HepG2 (cell line): Measurements from ENCODE around the gene CSNK1G1. TPM values are rescaled to one million over a fixed set of nuclear protein-coding genes. Genes with fewer than 3 reads are reported as not detected.
A peak's percentile ranks its signal among the peaks of the same experiment; 100 is the strongest.

Experiments
- ATAC-seq: fragments of 200-7000 bp; cut with Tn5 transposase; 3 replicates; pipeline ENCODE4 v1.9.1; 2020; ENCODE audit warnings: mild to moderate bottlenecking, moderate library complexity
- BruUV-seq: library from RNA; stranded (reverse); fragments of 400-500 nt; replicated peaks from 2 replicates; lab custom pipeline; 2021; lab: Mats Ljungman, UMichigan
- CTCF ChIA-PET: fragments of 300-600 bp; formaldehyde crosslinking; extraction: SDS; loops from one replicate; lab custom pipeline; 2021; ENCODE audit warnings: low total read pairs, inconsistent platforms, low intra/inter-chr PET ratio; lab: Yijun Ruan, JAX
- POLR2A ChIA-PET: fragments of 350-600 bp; sonication (Branson Sonifier 250); formaldehyde crosslinking; loops from one replicate; lab custom pipeline; 2020; ENCODE audit warnings: antibody characterized with exemption, inconsistent platforms; lab: Yijun Ruan, JAX
- DNase-seq: peaks from one replicate; pipeline ENCODE4 v3.0.0-alpha.2; 2015; ENCODE audit warnings: low spot score
- FAIRE-seq: peaks from 3 replicates; lab custom pipeline; 2011; peaks lifted over from hg19 to GRCh38; lab: Jason Lieb, UNC
- H2AFZ ChIP-seq: one replicate; pipeline ENCODE4 v1.6.1; 2011; ENCODE audit warnings: low read length, inconsistent platforms
- H3K27ac ChIP-seq: fragments of 300-600 bp; 3 replicates; pipeline ENCODE4 v1.8.0; 2011; ENCODE audit warnings: mixed run types, mild to moderate bottlenecking, mixed read lengths, low read length, inconsistent platforms; ENCODE audit not compliant: insufficient read depth; ENCODE audit errors: extremely low read length
- H3K27me3 ChIP-seq, 2 experiments: fragments of 200-600 bp in 1 of 2; 2 replicates in 1 of 2; 3 replicates in 1 of 2; pipeline versions ENCODE4 v1.6.0 to v1.8.0; 2011; ENCODE audit warnings: low read length in 2 of 2, mild to moderate bottlenecking in 2 of 2, moderate library complexity in 2 of 2, inconsistent platforms in 1 of 2; ENCODE audit not compliant: insufficient read depth in 2 of 2, control insufficient read depth in 1 of 2
- H3K36me3 ChIP-seq, 2 experiments: fragments of 200-600 bp in 1 of 2; replicated peaks in 1 of 2; 2 replicates in 1 of 2; 3 replicates in 1 of 2; pipeline versions ENCODE4 v1.5.1 to v1.8.0; 2011; ENCODE audit warnings: low read length in 2 of 2, inconsistent platforms in 1 of 2; ENCODE audit not compliant: insufficient read depth in 2 of 2, control insufficient read depth in 1 of 2
- H3K4me1 ChIP-seq: 2 replicates; pipeline ENCODE4 v1.5.1; 2012; ENCODE audit warnings: low read length, inconsistent platforms; ENCODE audit not compliant: insufficient read depth
- H3K4me2 ChIP-seq: 2 replicates; pipeline ENCODE4 v1.6.0; 2011; ENCODE audit warnings: low read depth, low read length, inconsistent platforms
- H3K4me3 ChIP-seq, 3 experiments: fragments of 200-600 bp in 1 of 3; sonication (generic), shearing (Covaris generic) in 1 of 3; replicated peaks in 1 of 3; 2 replicates each; pipeline ENCODE4 v1.5.1; 2011 to 2016; ENCODE audit warnings: low read length in 3 of 3, inconsistent platforms in 2 of 3, low read depth in 2 of 3, mild to moderate bottlenecking in 2 of 3, control low read depth in 1 of 3, mixed read lengths in 1 of 3; ENCODE audit not compliant: insufficient read depth in 1 of 3
- H3K79me2 ChIP-seq: one replicate; pipeline ENCODE4 v1.6.1; 2011; ENCODE audit warnings: low read length, inconsistent platforms; ENCODE audit not compliant: insufficient read depth
- H3K9ac ChIP-seq: 2 replicates; pipeline ENCODE4 v1.6.0; 2011; ENCODE audit warnings: mild to moderate bottlenecking, low read depth, low read length, inconsistent platforms; ENCODE audit not compliant: insufficient read depth
- H3K9me3 ChIP-seq: 2 replicates; pipeline ENCODE4 v1.5.1; 2012; ENCODE audit warnings: mild to moderate bottlenecking, low read length
- H4K20me1 ChIP-seq: 2 replicates; pipeline ENCODE4 v1.6.0; 2011; ENCODE audit warnings: inconsistent platforms, mild to moderate bottlenecking, low read length, moderate library complexity; ENCODE audit not compliant: insufficient read depth
- FOSL2 ChIP-seq: sonication (generic); formaldehyde crosslinking; IDR thresholded peaks from 2 replicates; pipeline ENCODE4 v1.4.0; 2020; ENCODE audit warnings: missing genetic modification reagents
- JDP2 ChIP-seq: sonication (generic); formaldehyde crosslinking; IDR thresholded peaks from 2 replicates; pipeline ENCODE4 v1.8.1; 2022; ENCODE audit warnings: missing genetic modification reagents, borderline replicate concordance
- MYC ChIP-seq: sonication (generic); formaldehyde crosslinking; IDR thresholded peaks from 2 replicates; pipeline ENCODE4 v1.9.0; 2021; ENCODE audit warnings: missing genetic modification reagents, borderline replicate concordance
- RBFOX2 ChIP-seq: fragments of 200-400 bp; formaldehyde crosslinking; IDR thresholded peaks from 2 replicates; pipeline ENCODE4 v1.6.1; 2017; ENCODE audit warnings: low read depth, mild to moderate bottlenecking, low read length
- RBM39 ChIP-seq: fragments of 200-400 bp; formaldehyde crosslinking; IDR thresholded peaks from one replicate; pipeline ENCODE4 v1.6.1; 2018; ENCODE audit warnings: antibody characterized with exemption, mild to moderate bottlenecking, low read depth, low read length; ENCODE audit not compliant: poor library complexity, severe bottlenecking
- SAP130 ChIP-seq: IDR thresholded peaks from 2 replicates; pipeline ENCODE4 v1.6.1; 2016; ENCODE audit warnings: low read depth
- SKIL ChIP-seq: sonication (generic); formaldehyde crosslinking; IDR thresholded peaks from 2 replicates; pipeline ENCODE4 v1.8.0; 2022; ENCODE audit warnings: missing genetic modification reagents, mild to moderate bottlenecking, moderate library complexity, borderline replicate concordance
- SMARCE1 ChIP-seq: fragments of 450-650 bp; IDR thresholded peaks from 2 replicates; pipeline ENCODE4 v1.6.1; 2017; ENCODE audit warnings: borderline replicate concordance
- SMC3 ChIP-seq: IDR thresholded peaks from 2 replicates; pipeline ENCODE4 v1.6.1; 2011; ENCODE audit warnings: low read length, improper control_type of control experiment
- THAP9 ChIP-seq: sonication (generic); formaldehyde crosslinking; IDR thresholded peaks from 2 replicates; pipeline ENCODE4; 2020; ENCODE audit warnings: missing genetic modification reagents, mild to moderate bottlenecking, borderline replicate concordance
- XBP1 ChIP-seq: sonication (generic); formaldehyde crosslinking; IDR thresholded peaks from 2 replicates; pipeline ENCODE4 v1.5.0; 2020; ENCODE audit warnings: missing genetic modification reagents
- ZFP36 ChIP-seq: fragments of 150-350 bp; IDR thresholded peaks from 2 replicates; pipeline ENCODE4 v1.6.1; 2018; ENCODE audit warnings: borderline replicate concordance, low read length, low read depth; ENCODE audit not compliant: partially characterized antibody
- ZNF383 ChIP-seq: sonication (generic); formaldehyde crosslinking; IDR thresholded peaks from 2 replicates; pipeline ENCODE4 v1.4.0; 2020; ENCODE audit warnings: missing genetic modification reagents, mild to moderate bottlenecking, borderline replicate concordance
- ZNF562 ChIP-seq: sonication (generic); formaldehyde crosslinking; IDR thresholded peaks from 2 replicates; pipeline ENCODE4 v1.8.0; 2022; ENCODE audit warnings: missing genetic modification reagents, borderline replicate concordance
- WGBS: methylation state at CpG from one replicate; pipeline ENCODE4 v1.1.6; 2017; ENCODE audit warnings: low lambda C conversion rate; 5-methylcytosine and 5-hydroxymethylcytosine counted together
- in situ Hi-C: cut with HindIII; loops from 2 replicates; pipeline ENCODE4 v1.10.0; 2017; ENCODE audit warnings: low pct_unique_long_range_greater_than_20kb; ENCODE audit not compliant: extremely low pct_ligation_motif_present
- intact Hi-C: fragments of 100-400 bp; cut with micrococcal nuclease; formaldehyde crosslinking; loops from one replicate; pipeline ENCODE4 v1.10.0; 2022; ENCODE audit not compliant: unreplicated experiment
- polyA plus RNA-seq, 8 experiments: library from polyadenylated mRNA; depleted of rRNA in 3 of 8; stranded (reverse) in 7 of 8; unstranded in 1 of 8; fragments of >200 nt; fragmentation: Illumina TruSeq in 4 of 8; extraction: Trizol in 4 of 8; gene quantifications; 2 replicates each; pipeline versions ENCODE4 v1.2.1 to v1.2.3, GENCODE V29; 2011 to 2016; ENCODE audit warnings: low read depth in 4 of 8, missing spikeins in 1 of 8, mixed read lengths in 1 of 8; ENCODE audit not compliant: insufficient read depth in 1 of 8
- total RNA-seq, 5 experiments: library from RNA; depleted of rRNA; stranded (reverse); fragments of >200 nt; fragmentation: Illumina TruSeq; extraction: Trizol; gene quantifications; 2 replicates each; pipeline ENCODE4 v1.2.3, GENCODE V29; 2016; ENCODE audit warnings: low read depth in 1 of 5

The CSNK1G1 gene
- total and polyA plus RNA-seq, 2 of the 13 experiments (the other 11 are each of a cell fraction or from before 2014, with no cell fraction given) = 8.5 to 12.6 TPM

- TF ChIP-seq SMARCE1 (no peak), RBFOX2 (peak; percentile 17; the same call in 1 of the 2 replicates), XBP1 (CRISPR knock-in tag) (no peak)
- TF ChIP-seq, all 625 proteins: peak for 7
These were observed 199.9 kb downstream of the CSNK1G1 start (continued) for GRCh38 chr15:64155802-64156651.

GRCh38 chr15:64153480-64154367 is 202.2 kb downstream of the CSNK1G1 start:
- Histone ChIP-seq H3K27ac (peak overlapping the region; percentile 35), H3K4me1 (peaks cover 43% of the 10 kb centered on the region), H3K36me3 (peaks cover 23 to 31% of the 10 kb centered on the region in 2 experiments), H3K9me3 (no peaks in the 10 kb centered on the region), H4K20me1 (peaks cover 33% of the 10 kb centered on the region), H3K27me3 (no peaks in the 10 kb centered on the region), H3K4me3 (no peak overlapping the region), H3K9ac (no peak overlapping the region), H3K4me2 (peak overlapping the region; percentile 21), H2AFZ (no peak overlapping the region), H3K79me2 (peaks cover 3% of the 10 kb centered on the region)
- intact Hi-C loops (loop anchor here (2.0 kb wide), 1 partner anchor 57 kb away; no protein-coding TSS in a partner anchor), in situ Hi-C loops (loop anchor here (5.0 kb wide), 1 partner anchor 56 kb away; the partner anchor contains the start of gene SNX1)
- FAIRE-seq (peak; percentile 42), DNase-seq (peak; percentile 77), ATAC-seq (peak; percentile 73)
- 35% methylated on average over 11 of the region's 12 CpGs for WGBS
- BruUV-seq = no TSS peak
- POLR2A ChIA-PET = interaction anchor here (2.0 to 4.1 kb wide), 3 partner anchors 9 to 82 kb away, joined by 7 to 52 read pairs (median 14); partner anchors contain the start of genes CIAO2A and PPIB
- CTCF ChIA-PET = interaction anchor here (0.7 kb wide), 1 partner anchor 58 kb away, joined by 4 read pairs; the partner anchor contains the start of gene SNX1
- TF ChIP-seq THAP9 (CRISPR knock-in tag) (peak; percentile 18; the same call in 1 of the 2 replicates), ZNF383 (no peak), XBP1 (CRISPR knock-in tag) (no peak), JDP2 (CRISPR knock-in tag) (no peak), ZFP36 (no peak), SAP130 (peak; percentile 69), SKIL (CRISPR knock-in tag) (no peak), MYC (CRISPR knock-in tag) (no peak; the same call in 1 of the 2 replicates), ZNF562 (CRISPR knock-in tag) (no peak), RBM39 (peak; percentile 78), SMC3 (no peak; the same call in 1 of the 2 replicates), FOSL2 (peak; percentile 11; the same call in 1 of the 2 replicates)
